ENCODE measurements around the gene RP2.

DNA sequence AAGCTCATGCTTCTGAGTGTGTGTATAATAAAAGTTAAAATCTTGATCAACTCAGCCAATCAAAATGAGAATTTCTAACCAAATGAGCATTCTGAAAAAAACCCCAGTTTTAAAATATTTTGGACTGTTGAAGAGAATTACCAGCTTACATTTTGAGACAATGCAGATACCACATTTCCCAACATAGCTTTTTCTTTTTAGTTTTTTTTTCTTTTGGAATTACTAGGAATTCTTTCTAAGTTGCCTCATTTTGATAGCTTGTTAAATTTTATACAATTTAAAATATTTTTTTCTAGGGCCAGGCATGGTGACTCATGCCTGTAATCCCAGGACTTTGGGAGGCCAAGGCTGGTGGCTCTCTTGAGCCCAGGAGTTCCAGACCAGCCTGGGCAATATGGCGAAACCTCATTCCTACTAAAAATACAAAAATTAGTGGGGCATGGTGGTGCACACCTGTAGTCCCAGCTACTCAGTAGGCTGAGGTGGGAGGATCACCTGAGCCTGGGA is 2.2 kb downstream of the RP2 start:
- TF ChIP-seq, protein P1, sequence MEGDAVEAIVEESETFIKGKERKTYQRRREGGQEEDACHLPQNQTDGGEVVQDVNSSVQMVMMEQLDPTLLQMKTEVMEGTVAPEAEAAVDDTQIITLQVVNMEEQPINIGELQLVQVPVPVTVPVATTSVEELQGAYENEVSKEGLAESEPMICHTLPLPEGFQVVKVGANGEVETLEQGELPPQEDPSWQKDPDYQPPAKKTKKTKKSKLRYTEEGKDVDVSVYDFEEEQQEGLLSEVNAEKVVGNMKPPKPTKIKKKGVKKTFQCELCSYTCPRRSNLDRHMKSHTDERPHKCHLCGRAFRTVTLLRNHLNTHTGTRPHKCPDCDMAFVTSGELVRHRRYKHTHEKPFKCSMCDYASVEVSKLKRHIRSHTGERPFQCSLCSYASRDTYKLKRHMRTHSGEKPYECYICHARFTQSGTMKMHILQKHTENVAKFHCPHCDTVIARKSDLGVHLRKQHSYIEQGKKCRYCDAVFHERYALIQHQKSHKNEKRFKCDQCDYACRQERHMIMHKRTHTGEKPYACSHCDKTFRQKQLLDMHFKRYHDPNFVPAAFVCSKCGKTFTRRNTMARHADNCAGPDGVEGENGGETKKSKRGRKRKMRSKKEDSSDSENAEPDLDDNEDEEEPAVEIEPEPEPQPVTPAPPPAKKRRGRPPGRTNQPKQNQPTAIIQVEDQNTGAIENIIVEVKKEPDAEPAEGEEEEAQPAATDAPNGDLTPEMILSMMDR (IDR thresholded peaks at IDR 0.05) = no peak
- TF ChIP-seq ZFX (IDR thresholded peaks at IDR 0.05; ENCODE audit: borderline replicate concordance) = no peak

Data from 22Rv1 (cell line).